SK-N-SH (cell line): Measurements from ENCODE around the gene LSM8.

Source experiments
- CTCF ChIP-seq: fragments of 200-600 bp; sonication (generic); IDR thresholded peaks from 2 replicates; pipeline ENCODE4 v1.6.1; 2017; ENCODE audit warnings: antibody characterized with exemption, mild to moderate bottlenecking, moderate library complexity
- FOSL2 ChIP-seq: IDR thresholded peaks from 2 replicates; pipeline ENCODE4 v1.4.0; 2012; ENCODE audit warnings: low read depth, mild to moderate bottlenecking, moderate library complexity, borderline replicate concordance
- MAX ChIP-seq: IDR thresholded peaks from 2 replicates; pipeline ENCODE4 v1.4.0; 2012; ENCODE audit warnings: low read depth
- NRF1 ChIP-seq: IDR thresholded peaks from 2 replicates; pipeline ENCODE4 v1.6.1; 2012; ENCODE audit warnings: low read depth, mild to moderate bottlenecking, low read length
- RAD21 ChIP-seq: IDR thresholded peaks from 2 replicates; pipeline ENCODE4 v1.6.1; 2012; ENCODE audit warnings: mild to moderate bottlenecking, low read length

- TF ChIP-seq CTCF (no peak), RAD21 (no peak), FOSL2 (no peak), MAX (no peak), NRF1 (no peak)
Measured at GRCh38 chr7:118184565-118184940, 589 bp downstream of the LSM8 start.
